Upper lobe of left lung (tissue), 4 donors: ENCODE data around the gene AOX1.

Source experiments
- EP300 ChIP-seq, 4 donors: sonication (generic); formaldehyde crosslinking; IDR thresholded peaks; one replicate each; pipeline ENCODE4 v1.5.1; 2017; ENCODE audit warnings: antibody characterized with exemption in 4 of 4, control low read depth in 2 of 4
- POLR2A ChIP-seq, 4 donors: fragments of 450-650 bp; IDR thresholded peaks; one replicate each; pipeline ENCODE4 v1.5.1; 2016 to 2017; ENCODE audit warnings: antibody characterized with exemption in 4 of 4, mild to moderate bottlenecking in 2 of 4
- TF ChIP-seq, protein P1 (sequence below), 6 experiments: fragments of 450-650 bp in 4 of 6; fragments of 200-600 bp in 2 of 6; sonication (generic) in 2 of 6; IDR thresholded peaks; one replicate each; pipeline ENCODE4 v1.5.1; 2016 to 2019; ENCODE audit warnings: antibody characterized with exemption in 6 of 6

DNA sequence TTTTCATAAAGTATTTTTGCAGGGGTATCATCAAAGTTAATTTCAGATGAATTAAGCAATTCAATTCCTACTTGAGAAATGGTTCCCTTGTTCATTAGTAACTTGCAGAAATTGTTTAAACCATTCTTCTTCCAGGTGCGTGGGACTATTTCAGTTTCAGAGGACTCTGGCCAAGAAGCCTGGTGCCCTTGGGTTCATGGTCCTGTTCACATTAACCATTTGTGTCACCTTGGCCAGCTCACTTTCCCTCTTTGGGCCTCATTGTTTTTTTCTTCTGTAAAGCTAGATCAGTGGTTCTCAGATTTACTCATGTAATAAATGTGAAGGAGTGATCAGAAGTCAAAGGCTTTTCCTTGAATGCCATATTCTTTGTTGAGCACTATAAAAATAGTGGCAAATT is 113.5 kb downstream of the AOX1 start:
- TF ChIP-seq, protein P1, sequence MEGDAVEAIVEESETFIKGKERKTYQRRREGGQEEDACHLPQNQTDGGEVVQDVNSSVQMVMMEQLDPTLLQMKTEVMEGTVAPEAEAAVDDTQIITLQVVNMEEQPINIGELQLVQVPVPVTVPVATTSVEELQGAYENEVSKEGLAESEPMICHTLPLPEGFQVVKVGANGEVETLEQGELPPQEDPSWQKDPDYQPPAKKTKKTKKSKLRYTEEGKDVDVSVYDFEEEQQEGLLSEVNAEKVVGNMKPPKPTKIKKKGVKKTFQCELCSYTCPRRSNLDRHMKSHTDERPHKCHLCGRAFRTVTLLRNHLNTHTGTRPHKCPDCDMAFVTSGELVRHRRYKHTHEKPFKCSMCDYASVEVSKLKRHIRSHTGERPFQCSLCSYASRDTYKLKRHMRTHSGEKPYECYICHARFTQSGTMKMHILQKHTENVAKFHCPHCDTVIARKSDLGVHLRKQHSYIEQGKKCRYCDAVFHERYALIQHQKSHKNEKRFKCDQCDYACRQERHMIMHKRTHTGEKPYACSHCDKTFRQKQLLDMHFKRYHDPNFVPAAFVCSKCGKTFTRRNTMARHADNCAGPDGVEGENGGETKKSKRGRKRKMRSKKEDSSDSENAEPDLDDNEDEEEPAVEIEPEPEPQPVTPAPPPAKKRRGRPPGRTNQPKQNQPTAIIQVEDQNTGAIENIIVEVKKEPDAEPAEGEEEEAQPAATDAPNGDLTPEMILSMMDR (IDR thresholded peaks at IDR 0.05) = no peak
- no peak for TF ChIP-seq POLR2A (IDR thresholded peaks at IDR 0.05)
- TF ChIP-seq EP300 (IDR thresholded peaks at IDR 0.05) = no peak
